HL-60 (cell line): ENCODE data around the gene GPC5.

Experiments used
- CTCF ChIP-seq: IDR thresholded peaks from one replicate; pipeline ENCODE4 v1.5.1; 2011; ENCODE audit warnings: low read length, control low read depth, inconsistent platforms; ENCODE audit not compliant: insufficient read depth
- GABPA ChIP-seq: IDR thresholded peaks from 2 replicates; pipeline ENCODE4 v1.6.1; 2012; ENCODE audit warnings: low read depth
- POLR2AphosphoS5 ChIP-seq: IDR thresholded peaks from 2 replicates; pipeline ENCODE4 v1.6.1; 2012; ENCODE audit warnings: low read depth
- REST ChIP-seq: IDR thresholded peaks from 2 replicates; pipeline ENCODE4 v1.6.1; 2012; ENCODE audit warnings: low read depth; ENCODE audit not compliant: insufficient replicate concordance
- SPI1 ChIP-seq: IDR thresholded peaks from 2 replicates; pipeline ENCODE4 v1.6.1; 2012; ENCODE audit warnings: low read depth, mild to moderate bottlenecking, borderline replicate concordance

GRCh38 chr13:91564396-91564795 lies 166.0 kb downstream of the GPC5 start:
- TF ChIP-seq CTCF, result no peak
- no peak for TF ChIP-seq GABPA
- no peak for TF ChIP-seq REST
- no peak for TF ChIP-seq POLR2AphosphoS5
- TF ChIP-seq SPI1, result no peak
